Mucosa of descending colon (tissue), 3 donors: ENCODE data around the gene RBM23. TPM values are rescaled to one million over a fixed set of nuclear protein-coding genes. Genes with fewer than 3 reads are reported as not detected.
"Not testable (repeated sequence)": the region's sequence is repeated elsewhere in the genome, so short reads cannot be mapped to it uniquely, and the experiment has no call there.

Experiments
- ATAC-seq: fragments of 200-7000 bp; cut with Tn5 transposase; one replicate; pipeline ENCODE4 v1.9.1; 2020; ENCODE audit warnings: mild to moderate bottlenecking, moderate library complexity
- DNase-seq, 3 donors: peaks; one replicate each; pipeline ENCODE4 v3.0.0-alpha.2; 2020
- H3K36me3 ChIP-seq: fragments of 200-600 bp; one replicate; pipeline ENCODE4 v1.8.0; 2021; ENCODE audit warnings: low read depth, mild to moderate bottlenecking
- H3K4me1 ChIP-seq: fragments of 200-600 bp; one replicate; pipeline ENCODE4 v1.8.0; 2021; ENCODE audit warnings: low read depth, mild to moderate bottlenecking
- H3K4me3 ChIP-seq: fragments of 200-600 bp; one replicate; pipeline ENCODE4 v1.8.0; 2021; ENCODE audit warnings: mild to moderate bottlenecking
- H3K9me3 ChIP-seq: fragments of 200-600 bp; one replicate; pipeline ENCODE4 v1.8.0; 2021; ENCODE audit warnings: mild to moderate bottlenecking
- CTCF ChIP-seq: fragments of 200-600 bp; IDR thresholded peaks from one replicate; pipeline ENCODE4 v1.8.0; 2022; ENCODE audit warnings: antibody characterized with exemption, mild to moderate bottlenecking
- intact Hi-C, 2 donors: fragments of 100-400 bp; cut with DNase I in 1 of 2; cut with micrococcal nuclease in 1 of 2; formaldehyde crosslinking; loops; one replicate each; pipeline versions ENCODE4 v1.11.0 to v1.11.1; 2022; cut with DNase I, micrococcal nuclease
- total RNA-seq, 3 donors: library from RNA; stranded (reverse); fragmentation: NEBNext Ultra II Directional in 2 of 3; extraction: Animal tissue kit (Norgen Biotek cat#: 25700) in 2 of 3; gene quantifications; one replicate each; pipeline versions ENCODE4 v1.2.1 to v1.2.4, GENCODE V29; 2021 to 2023
- donor health status: DM: no; HTN: no; CAD: no; lungs with moderate emphysema.
- donor health status: DM: no; HTN: no; CAD: no.
- donor health status: DM: no; HTN: yes; CAD: no.

RBM23 gene
- total RNA-seq, 3 donors from 2014 or later = 74.1 to 97.9 (median 75.3) TPM

GRCh38 chr14:22861651-22862050, 57.3 kb downstream of the RBM23 start:
- no peak for ATAC-seq
- intact Hi-C loops = no loop called here

GRCh38 chr14:22860377-22860776, 58.6 kb downstream of the RBM23 start:
- intact Hi-C loops, H3K9me3 ChIP-seq, ATAC-seq, H3K36me3 ChIP-seq, DNase-seq, H3K4me1 ChIP-seq, H3K4me3 ChIP-seq: not testable (repeated sequence)

More at GRCh38 chr14:22861651-22862050, 57.3 kb downstream of the RBM23 start:
- no peak for TF ChIP-seq CTCF
- Histone ChIP-seq H3K4me3 (no peak overlapping the region), H3K36me3 (no peaks in the 10 kb centered on the region), H3K9me3 (no peaks in the 10 kb centered on the region), H3K4me1 (peaks cover 3% of the 10 kb centered on the region)
- DNase-seq = no peak

GRCh38 chr14:22856428-22856827, 62.5 kb downstream of the RBM23 start:
- TF ChIP-seq CTCF = no peak
- Histone ChIP-seq H3K4me1 (peaks cover 5% of the 10 kb centered on the region), H3K36me3 (no peaks in the 10 kb centered on the region), H3K4me3 (no peak overlapping the region), H3K9me3 (no peaks in the 10 kb centered on the region)
- ATAC-seq (no peak), DNase-seq (peak in 1 of 3 donors; percentile 9)
- intact Hi-C loops = no loop called here

GRCh38 chr14:22854963-22855724, 63.8 kb downstream of the RBM23 start:
- intact Hi-C loops = no loop called here
- Histone ChIP-seq H3K4me3 (no peak overlapping the region), H3K36me3 (no peaks in the 10 kb centered on the region), H3K9me3 (no peaks in the 10 kb centered on the region), H3K4me1 (peaks cover 5% of the 10 kb centered on the region)
- ATAC-seq = no peak
- peak in 1 of 3 donors; percentile 10 for DNase-seq
- TF ChIP-seq CTCF = no peak

GRCh38 chr14:22854296-22854695, 64.7 kb downstream of the RBM23 start:
- intact Hi-C loops, H3K4me3 ChIP-seq, H3K36me3 ChIP-seq, H3K4me1 ChIP-seq, ATAC-seq, H3K9me3 ChIP-seq: not testable (repeated sequence)
- DNase-seq = peak in 1 of 3 donors; percentile 27

- intact Hi-C loops = no loop called here
- peak; percentile 75 for TF ChIP-seq CTCF
- no peaks in the 10 kb centered on the region for H3K9me3 ChIP-seq
Measured at GRCh38 chr14:22852940-22853767, 65.8 kb downstream of the RBM23 start.

More at GRCh38 chr14:22852940-22853767, 65.8 kb downstream of the RBM23 start:
- H3K4me3 ChIP-seq = no peak overlapping the region
- ATAC-seq = peak; percentile 91
- DNase-seq = peak; percentile 91 to 98 (median 97)
- no peaks in the 10 kb centered on the region for H3K36me3 ChIP-seq
- peaks cover 5% of the 10 kb centered on the region for H3K4me1 ChIP-seq
